Vagina (tissue), 2 donors: ENCODE measurements around the gene TNFRSF25. TPM values are rescaled to one million over a fixed set of nuclear protein-coding genes. Genes with fewer than 3 reads are reported as not detected.

Experiments
- DNase-seq, 2 donors: peaks; one replicate each; pipeline ENCODE4 v3.0.0-alpha.2; 2017; ENCODE audit errors: extremely low spot score in 2 of 2
- H3K27ac ChIP-seq: fragments of 200-600 bp; sonication (generic); one replicate; pipeline ENCODE4 v1.5.1; 2019
- H3K27me3 ChIP-seq: fragments of 200-600 bp; sonication (generic); one replicate; pipeline ENCODE4 v1.5.1; 2019
- H3K36me3 ChIP-seq, 2 donors: fragments of 200-600 bp; sonication (generic); one replicate each; pipeline ENCODE4 v1.5.1; 2017 to 2019
- H3K4me1 ChIP-seq: fragments of 200-600 bp; sonication (generic); one replicate; pipeline ENCODE4 v1.5.1; 2019
- H3K4me3 ChIP-seq, 2 donors: fragments of 200-600 bp; sonication (generic); 1 replicate in 1 of 2; 2 replicates in 1 of 2; pipeline ENCODE4 v1.5.1; 2016 to 2019
- H3K9me3 ChIP-seq: fragments of 200-600 bp; sonication (generic); one replicate; pipeline ENCODE4 v1.5.1; 2019
- CTCF ChIP-seq, 3 experiments: fragments of 450-650 bp in 2 of 3; fragments of 200-600 bp in 1 of 3; sonication (generic) in 1 of 3; IDR thresholded peaks; one replicate each; pipeline ENCODE4 v1.5.1; 2017 to 2019; ENCODE audit warnings: antibody characterized with exemption in 3 of 3, mild to moderate bottlenecking in 2 of 3, moderate library complexity in 2 of 3
- POLR2A ChIP-seq, 2 donors: fragments of 450-650 bp; IDR thresholded peaks; one replicate each; pipeline ENCODE4 v1.6.1; 2017; ENCODE audit warnings: antibody characterized with exemption in 2 of 2, mild to moderate bottlenecking in 2 of 2, moderate library complexity in 2 of 2
- POLR2AphosphoS5 ChIP-seq, 2 donors: sonication (generic); formaldehyde crosslinking; IDR thresholded peaks; one replicate each; pipeline ENCODE4 v1.9.0; 2017; ENCODE audit warnings: antibody characterized with exemption in 2 of 2, mild to moderate bottlenecking in 2 of 2, low read depth in 1 of 2; ENCODE audit not compliant: insufficient read depth in 1 of 2
- intact Hi-C: fragments of 100-400 bp; cut with DNase I; formaldehyde crosslinking; loops from one replicate; pipeline ENCODE4 v1.15.1; 2023
- total RNA-seq: library from RNA; depleted of rRNA; stranded (reverse); fragments of >200 nt; gene quantifications from one replicate; pipeline ENCODE4 v1.2.3, GENCODE V29; 2016

The TNFRSF25 gene
- total RNA-seq, 1 donor from 2014 or later, result 32.7 TPM

GRCh38 chr1:6427441-6428390, 38.3 kb downstream of the TNFRSF25 start:
- Histone ChIP-seq H3K4me1 (peaks cover 33% of the 10 kb centered on the region), H3K27me3 (peaks cover 12% of the 10 kb centered on the region), H3K27ac (no peak overlapping the region), H3K36me3 (no peaks in the 10 kb centered on the region), H3K9me3 (no peaks in the 10 kb centered on the region), H3K4me3 (no peak overlapping the region)
- DNase-seq, result no peak
- intact Hi-C loops, result no loop called here
- TF ChIP-seq POLR2AphosphoS5 (IDR thresholded peaks at IDR 0.05; ENCODE audit: insufficient read depth in 1 of 2, low read depth in 1 of 2) (no peak), CTCF (IDR thresholded peaks at IDR 0.05) (no peak), POLR2A (IDR thresholded peaks at IDR 0.05) (no peak)

- H3K36me3 ChIP-seq, result no peaks in the 10 kb centered on the region
- no peak overlapping the region for H3K4me3 ChIP-seq
- no peaks in the 10 kb centered on the region for H3K9me3 ChIP-seq
- intact Hi-C loops, result no loop called here
- TF ChIP-seq POLR2A (IDR thresholded peaks at IDR 0.05) (no peak), POLR2AphosphoS5 (IDR thresholded peaks at IDR 0.05; ENCODE audit: insufficient read depth in 1 of 2, low read depth in 1 of 2) (no peak), CTCF (IDR thresholded peaks at IDR 0.05) (no peak)
- H3K27me3 ChIP-seq, result peaks cover 12% of the 10 kb centered on the region
- H3K27ac ChIP-seq, result no peak overlapping the region
- peaks cover 33% of the 10 kb centered on the region for H3K4me1 ChIP-seq
- DNase-seq, result no peak
Observed at GRCh38 chr1:6426972-6427350, 39.0 kb downstream of the TNFRSF25 start.

- intact Hi-C loops, result no loop called here
- Histone ChIP-seq H3K27ac (no peak overlapping the region), H3K4me1 (peaks cover 33% of the 10 kb centered on the region), H3K4me3 (no peak overlapping the region), H3K36me3 (no peaks in the 10 kb centered on the region), H3K9me3 (no peaks in the 10 kb centered on the region), H3K27me3 (peaks cover 12% of the 10 kb centered on the region)
- no peak for DNase-seq
- no peak for TF ChIP-seq CTCF (IDR thresholded peaks at IDR 0.05)
- TF ChIP-seq POLR2AphosphoS5 (IDR thresholded peaks at IDR 0.05; ENCODE audit: insufficient read depth in 1 of 2, low read depth in 1 of 2), result no peak
- no peak for TF ChIP-seq POLR2A (IDR thresholded peaks at IDR 0.05)
Observed at GRCh38 chr1:6426277-6426971, 39.5 kb downstream of the TNFRSF25 start.

GRCh38 chr1:6425658-6426057, 40.3 kb downstream of the TNFRSF25 start:
- Histone ChIP-seq H3K4me3 (peak overlapping the region in 1 of 2 donors; percentile 15), H3K9me3 (no peaks in the 10 kb centered on the region), H3K4me1 (peaks cover 36% of the 10 kb centered on the region), H3K27ac (no peak overlapping the region), H3K36me3 (no peaks in the 10 kb centered on the region), H3K27me3 (peaks cover 12% of the 10 kb centered on the region)
- TF ChIP-seq POLR2AphosphoS5 (IDR thresholded peaks at IDR 0.05; ENCODE audit: insufficient read depth in 1 of 2, low read depth in 1 of 2) (no peak), CTCF (IDR thresholded peaks at IDR 0.05) (no peak), POLR2A (IDR thresholded peaks at IDR 0.05) (no peak)
- no peak for DNase-seq
- intact Hi-C loops, result no loop called here
